AML-193 (cell line): ENCODE measurements around the gene IL16.
A peak's percentile ranks its signal among the peaks of the same experiment; 100 is the strongest.
"Not testable (repeated sequence)": the region's sequence is repeated elsewhere in the genome, so short reads cannot be mapped to it uniquely, and the experiment has no call there.

Experiments
- DNase-seq, 2 experiments: peaks; one replicate each; lab custom pipeline; 2025; lab: John Stamatoyannopoulos, UW

Gene IL16

GRCh38 chr15:81196576-81197254 is at the start of gene IL16:
IL16 (plus strand) TSS chr15:81196879; CDS start chr15:81225400, 28,521 bp downstream.
- DNase-seq: no peak

GRCh38 chr15:81151389-81151788 is 45.3 kb upstream of the IL16 start:
- DNase-seq: no peak

GRCh38 chr15:81152339-81152738 is 44.3 kb upstream of the IL16 start:
- DNase-seq: no peak

GRCh38 chr15:81152799-81153198 is 43.9 kb upstream of the IL16 start:
- no peak for DNase-seq

GRCh38 chr15:81155375-81156218 is 41.1 kb upstream of the IL16 start:
- DNase-seq: peak; percentile 54 to 67

GRCh38 chr15:81156324-81156723 is 40.4 kb upstream of the IL16 start:
- no peak for DNase-seq

- DNase-seq: no peak
Observed at GRCh38 chr15:81157195-81157938, 39.3 kb upstream of the IL16 start.

GRCh38 chr15:81157939-81158223 is 38.8 kb upstream of the IL16 start:
- no peak for DNase-seq

- not testable (repeated sequence) for DNase-seq
Observed at GRCh38 chr15:81158561-81158960, 38.1 kb upstream of the IL16 start.

- no peak for DNase-seq
Observed at GRCh38 chr15:81160312-81161159, 36.1 kb upstream of the IL16 start.

GRCh38 chr15:81161160-81161673 is 35.5 kb upstream of the IL16 start:
- no peak for DNase-seq

- no peak for DNase-seq
Observed at GRCh38 chr15:81161851-81162250, 34.8 kb upstream of the IL16 start.

GRCh38 chr15:81163961-81164800 is 32.5 kb upstream of the IL16 start:
- no peak for DNase-seq

GRCh38 chr15:81165535-81165934 is 31.1 kb upstream of the IL16 start:
- DNase-seq: no peak

GRCh38 chr15:81166636-81167305 is 29.9 kb upstream of the IL16 start:
- DNase-seq: no peak

GRCh38 chr15:81168131-81168526 is 28.6 kb upstream of the IL16 start:
- DNase-seq: no peak

GRCh38 chr15:81168644-81169043 is 28.0 kb upstream of the IL16 start:
- DNase-seq: no peak

GRCh38 chr15:81170511-81170910 is 26.2 kb upstream of the IL16 start:
- DNase-seq: no peak

- DNase-seq: no peak
Observed at GRCh38 chr15:81171286-81171685, 25.4 kb upstream of the IL16 start.

- DNase-seq: no peak
Observed at GRCh38 chr15:81174125-81174791, 22.4 kb upstream of the IL16 start.
